Activated CD4-positive, CD25-positive, alpha-beta regulatory T cell treated with anti-CD3 and anti-CD28 coated beads, Interleukin-2, amount 50 U/mL, for 16 hours (primary cell): Measurements from ENCODE around the gene PRKN.
"Not testable (repeated sequence)": the region's sequence is repeated elsewhere in the genome, so short reads cannot be mapped to it uniquely, and the experiment has no call there.

Experiments used
- DNase-seq: peaks from one replicate; pipeline ENCODE4 v3.0.0-alpha.2; 2020; ENCODE audit warnings: low read depth, low spot score

Gene PRKN

DNA sequence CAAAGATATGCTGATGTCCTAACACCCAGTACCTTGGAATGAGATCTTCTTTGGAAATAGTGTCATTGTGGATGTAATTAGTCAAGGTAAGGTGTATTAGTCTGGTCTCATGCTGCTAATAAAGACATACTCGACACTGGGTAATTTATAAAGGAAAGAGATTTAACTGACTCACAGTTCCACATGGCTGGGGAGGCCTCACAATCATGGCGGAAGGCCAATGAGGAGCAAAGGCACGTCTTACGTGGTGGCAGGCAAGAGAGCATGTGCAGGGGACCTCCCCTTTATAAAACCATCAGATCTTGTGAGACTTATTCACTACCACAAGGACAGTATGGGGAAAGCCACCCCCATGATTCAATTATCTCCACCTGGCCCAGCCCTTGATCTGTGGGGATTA is 1231.3 kb downstream of the PRKN start:
- DNase-seq: not testable (repeated sequence)

- no peak for DNase-seq
Measured at GRCh38 chr6:161494566-161494965, 1233.0 kb downstream of the PRKN start.

GRCh38 chr6:161493576-161494118 is 1233.9 kb downstream of the PRKN start:
- no peak for DNase-seq

DNA sequence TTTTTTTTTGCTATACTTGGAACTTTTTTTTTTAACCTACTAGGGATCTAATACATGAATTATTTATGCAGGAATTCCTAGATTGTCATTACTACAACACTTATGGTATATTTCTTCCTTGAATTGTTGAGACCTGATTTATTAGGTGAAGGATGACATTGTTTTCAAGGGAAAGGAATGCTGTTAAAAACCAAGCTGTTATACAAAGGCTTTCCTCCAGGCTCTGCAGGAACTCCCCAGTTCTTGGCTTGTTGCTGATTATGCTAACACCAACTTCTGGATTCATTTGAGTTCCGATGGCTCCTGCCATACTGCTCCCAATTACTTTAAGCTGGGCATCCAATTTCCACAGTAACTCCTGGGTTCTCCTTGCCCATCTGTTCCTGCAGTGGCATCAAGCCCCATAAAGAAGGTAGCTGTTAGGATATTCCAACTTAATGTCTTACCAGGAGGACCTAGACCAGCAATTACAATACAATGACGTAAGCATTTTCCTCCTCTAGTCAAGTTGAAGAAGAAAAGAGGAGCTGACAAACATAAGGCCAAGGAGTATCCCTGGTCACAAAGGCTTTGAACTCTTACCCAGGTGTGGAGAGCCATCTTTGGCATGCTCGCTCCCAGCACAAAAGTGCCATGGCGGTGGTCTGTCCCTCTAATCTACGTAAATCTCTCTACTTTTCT is 1237.8 kb downstream of the PRKN start:
- DNase-seq: no peak

- DNase-seq: no peak
Measured at GRCh38 chr6:161487694-161488093, 1239.9 kb downstream of the PRKN start.

- DNase-seq: no peak
Measured at GRCh38 chr6:161487217-161487531, 1240.4 kb downstream of the PRKN start.

GRCh38 chr6:161486361-161487216 is 1241.0 kb downstream of the PRKN start:
- no peak for DNase-seq

GRCh38 chr6:161482517-161482858 is 1245.1 kb downstream of the PRKN start:
- no peak for DNase-seq

- DNase-seq: no peak
Measured at GRCh38 chr6:161481786-161482516, 1245.6 kb downstream of the PRKN start.

DNA sequence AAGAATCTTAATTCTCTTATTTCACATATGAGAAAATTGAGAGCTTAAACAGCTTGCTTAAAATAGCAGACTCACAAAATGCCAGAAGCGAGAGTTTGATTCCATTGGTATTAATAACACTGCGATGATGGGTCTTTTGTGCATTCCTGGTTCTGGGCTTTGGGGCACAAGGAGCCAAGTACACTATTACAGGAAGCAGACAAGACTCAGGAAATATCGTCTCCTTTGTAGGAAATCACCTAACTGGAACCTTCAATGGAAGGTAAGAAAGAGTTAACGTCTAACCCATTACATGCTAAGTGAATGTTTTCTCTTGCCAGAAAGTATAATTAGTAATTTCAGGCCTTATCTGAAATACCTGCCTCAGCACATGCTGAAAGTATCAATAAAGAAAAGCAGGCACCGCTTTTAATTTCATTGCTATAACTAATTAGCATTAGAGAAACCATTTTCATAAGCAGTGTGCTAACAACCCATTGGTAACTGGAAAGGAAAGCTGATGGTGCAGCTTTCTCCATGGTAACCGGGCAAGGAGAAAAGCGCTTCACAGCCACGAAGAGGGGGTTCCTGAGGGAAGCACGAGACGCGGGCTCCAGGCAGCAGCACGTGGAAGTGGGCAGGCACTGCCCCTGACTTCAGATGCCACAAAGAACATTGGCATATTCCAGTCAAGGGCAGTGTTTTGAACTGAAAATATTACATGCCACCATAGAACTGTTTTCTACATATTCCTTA is 1247.0 kb downstream of the PRKN start:
- DNase-seq: no peak

DNA sequence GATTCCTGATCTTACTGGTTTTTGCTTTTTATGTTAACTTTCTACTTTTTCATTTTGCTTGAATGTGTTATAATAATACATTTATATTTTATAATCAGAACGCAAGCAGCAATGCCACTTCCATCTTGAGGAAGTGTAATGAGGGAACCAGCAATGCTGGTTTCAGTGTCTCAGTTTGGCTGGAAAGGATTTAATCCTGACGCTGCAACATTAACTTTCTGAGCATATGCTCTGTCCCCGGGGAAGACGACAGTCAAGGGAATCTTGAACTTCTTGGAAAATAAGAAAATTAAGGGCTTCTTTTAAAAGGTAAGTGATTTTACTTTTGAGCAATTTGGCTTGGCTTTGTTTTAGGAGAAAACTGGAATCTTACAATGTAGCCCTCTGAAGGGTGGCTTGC is 1248.2 kb downstream of the PRKN start:
- DNase-seq: no peak

DNA sequence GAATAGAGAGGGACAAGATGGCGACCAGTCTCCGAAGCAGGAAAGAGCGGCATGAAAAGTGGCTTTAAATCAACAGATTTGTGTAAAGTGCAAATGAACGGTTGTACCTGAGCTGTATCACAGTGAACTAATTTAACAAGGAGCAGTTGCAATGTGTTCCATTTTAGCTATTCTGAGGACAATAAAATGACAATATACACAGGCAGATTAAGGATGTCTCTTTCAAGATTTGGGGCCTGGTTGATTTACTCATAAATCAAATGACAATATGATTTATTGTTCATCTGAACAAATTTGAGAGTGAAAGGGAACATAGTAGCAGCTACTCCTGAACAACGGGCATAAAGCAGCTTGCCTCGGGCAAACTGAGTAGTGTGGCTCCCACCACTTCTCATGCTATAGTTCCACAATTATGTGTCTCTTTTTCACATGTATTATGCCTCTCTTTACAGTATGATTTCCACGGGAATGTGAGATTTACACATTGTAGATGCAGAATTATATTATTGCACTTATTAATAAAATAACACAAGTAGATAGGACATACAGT is 1249.6 kb downstream of the PRKN start:
- no peak for DNase-seq

DNA sequence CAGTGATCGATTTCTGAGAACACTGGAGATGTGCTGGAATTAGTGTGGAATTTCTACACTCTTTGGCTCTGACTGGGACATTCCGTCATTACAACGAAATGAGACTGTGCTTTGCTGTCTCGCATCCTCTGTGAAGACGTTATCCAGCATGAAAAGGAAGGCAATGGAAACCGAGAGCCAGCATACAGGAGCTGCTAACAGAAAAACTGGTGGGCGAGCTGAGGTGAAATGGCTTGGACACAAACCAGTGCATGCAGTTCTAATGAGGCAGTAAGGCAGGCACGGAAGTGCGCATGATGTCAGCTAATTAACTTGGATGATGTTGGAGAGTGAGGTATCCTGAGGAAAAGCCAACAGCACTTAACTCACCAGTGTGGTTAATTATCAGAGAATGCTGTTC is 1250.9 kb downstream of the PRKN start:
- DNase-seq: no peak

DNA sequence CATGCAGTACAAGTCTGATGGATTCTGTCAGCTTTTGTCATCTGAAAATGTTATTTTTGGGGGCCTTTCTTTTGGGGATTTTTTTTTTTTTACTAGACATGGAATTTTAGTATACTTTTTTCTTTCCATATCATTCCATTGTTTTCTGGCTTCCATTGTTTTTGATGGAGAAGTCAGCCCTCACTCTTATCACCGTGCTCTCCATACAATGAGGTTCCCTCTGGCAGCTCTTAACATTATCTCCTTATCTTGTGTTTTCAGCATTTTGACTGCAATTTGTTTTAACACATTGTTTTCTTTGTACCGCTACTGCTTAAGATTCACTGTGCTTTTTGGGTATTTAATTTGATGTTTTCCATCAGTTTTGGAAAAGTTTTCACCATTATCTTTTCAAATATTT is 1262.2 kb downstream of the PRKN start:
- no peak for DNase-seq

- no peak for DNase-seq
Measured at GRCh38 chr6:161463071-161463470, 1264.5 kb downstream of the PRKN start.

DNA sequence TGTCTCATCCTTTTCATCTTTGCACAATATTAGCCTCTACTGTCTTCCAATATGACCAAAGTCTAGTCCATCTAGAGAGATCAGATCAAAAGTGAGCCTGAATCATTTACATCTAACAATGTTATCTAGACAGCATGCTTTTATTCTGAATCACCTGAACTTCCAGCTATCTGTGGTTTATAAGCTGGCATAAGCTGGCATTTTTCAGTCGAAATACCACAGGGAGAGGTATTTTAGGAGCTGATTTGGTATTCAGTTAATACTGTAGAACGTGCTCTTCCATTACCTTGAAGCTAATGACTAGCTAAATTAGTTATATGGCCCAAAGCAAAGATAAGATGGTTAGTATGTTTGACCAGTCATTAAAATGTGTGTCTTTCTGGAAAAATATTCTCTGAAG is 1265.4 kb downstream of the PRKN start:
- no peak for DNase-seq

DNA sequence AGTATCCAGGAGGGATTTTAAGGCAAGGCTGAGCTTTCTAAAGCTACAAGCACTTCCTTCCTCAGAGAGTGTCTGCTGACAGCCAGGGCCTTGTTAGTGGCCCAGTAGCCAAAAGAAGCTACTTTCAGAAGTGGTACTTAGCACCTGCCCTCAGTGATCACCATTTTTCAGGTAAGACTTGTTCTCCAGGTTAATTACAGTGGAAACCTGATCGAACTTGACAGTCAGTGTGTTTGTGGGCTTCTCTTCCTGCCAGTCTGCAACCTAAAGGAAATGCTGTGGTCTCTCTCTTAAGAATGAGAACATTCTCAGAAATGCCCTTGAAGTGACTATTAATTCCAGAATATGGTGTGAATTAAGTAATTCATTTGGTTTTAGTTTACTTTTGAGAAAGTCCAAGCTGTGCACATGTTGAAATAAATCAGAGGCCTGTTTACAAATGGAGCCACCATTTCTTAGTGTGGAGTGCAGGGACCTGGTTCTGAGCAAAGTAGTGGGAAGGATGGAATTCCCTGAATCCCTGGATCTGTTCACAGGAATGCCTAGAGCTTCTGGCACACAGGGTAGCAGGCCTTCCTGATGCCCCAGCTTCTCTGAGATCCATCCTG is 1268.5 kb downstream of the PRKN start:
- DNase-seq: no peak

GRCh38 chr6:161458201-161458951 is 1269.2 kb downstream of the PRKN start:
- no peak for DNase-seq

DNA sequence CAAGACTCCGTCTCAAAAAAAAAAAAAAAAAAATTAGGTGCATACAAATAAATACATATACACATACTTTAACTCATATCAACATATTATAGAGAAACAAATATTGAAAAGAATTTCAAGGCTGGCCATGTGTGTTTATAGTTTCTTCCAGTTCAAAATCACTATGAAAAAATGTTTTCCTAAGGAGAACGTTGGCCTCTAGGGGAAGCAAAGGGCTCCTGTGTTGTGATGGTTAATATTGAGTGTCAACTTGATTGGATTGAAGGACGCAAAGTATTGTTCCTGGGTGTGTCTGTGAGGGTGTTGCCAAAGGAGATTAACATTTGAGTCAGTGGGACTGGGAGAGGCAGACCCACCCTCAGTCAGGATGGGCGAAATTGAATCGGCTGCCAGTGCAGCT is 1271.7 kb downstream of the PRKN start:
- no peak for DNase-seq

GRCh38 chr6:161453558-161453957 is 1274.0 kb downstream of the PRKN start:
- no peak for DNase-seq
